ENCODE measurements around the gene TMEM126B.
"Not testable (repeated sequence)": the region's sequence is repeated elsewhere in the genome, so short reads cannot be mapped to it uniquely, and the experiment has no call there.

TMEM126B gene

GRCh38 chr11:85609286-85609685 lies 19.1 kb upstream of the TMEM126B start:
- H3K36me3 ChIP-seq (ENCODE audit: insufficient read depth, low read length); H3K9ac ChIP-seq (ENCODE audit: low read length); H3K9me3 ChIP-seq (ENCODE audit: low read length); H3K27ac ChIP-seq (ENCODE audit: low read depth, low read length); H3K27me3 ChIP-seq (ENCODE audit: control insufficient read depth in 1 of 2, insufficient read depth in 2 of 2, low read length in 2 of 2); H3K4me3 ChIP-seq (ENCODE audit: low read depth in 1 of 2, low read length in 2 of 2); H3K4me1 ChIP-seq (ENCODE audit: insufficient read depth, low read length): not testable (repeated sequence)

GRCh38 chr11:85611643-85612042 lies 16.8 kb upstream of the TMEM126B start:
- not testable (repeated sequence) for H3K4me1 ChIP-seq (ENCODE audit: insufficient read depth, low read length); H3K27me3 ChIP-seq (ENCODE audit: control insufficient read depth in 1 of 2, insufficient read depth in 2 of 2, low read length in 2 of 2); H3K9ac ChIP-seq (ENCODE audit: low read length); H3K27ac ChIP-seq (ENCODE audit: low read depth, low read length); H3K36me3 ChIP-seq (ENCODE audit: insufficient read depth, low read length); H3K9me3 ChIP-seq (ENCODE audit: low read length); H3K4me3 ChIP-seq (ENCODE audit: low read depth in 1 of 2, low read length in 2 of 2)

GRCh38 chr11:85619499-85619898 lies 8.9 kb upstream of the TMEM126B start:
- Histone ChIP-seq H3K36me3 (ENCODE audit: insufficient read depth, low read length) (no peaks in the 10 kb centered on the region), H3K9me3 (ENCODE audit: low read length) (no peaks in the 10 kb centered on the region), H3K4me1 (ENCODE audit: insufficient read depth, low read length) (no peaks in the 10 kb centered on the region), H3K4me3 (ENCODE audit: low read depth in 1 of 2, low read length in 2 of 2) (no peak overlapping the region), H3K9ac (ENCODE audit: low read length) (no peak overlapping the region), H3K27ac (ENCODE audit: low read depth, low read length) (no peak overlapping the region), H3K27me3 (ENCODE audit: control insufficient read depth in 1 of 2, insufficient read depth in 2 of 2, low read length in 2 of 2) (no peaks in the 10 kb centered on the region)

GRCh38 chr11:85620256-85620655 lies 8.1 kb upstream of the TMEM126B start:
- peaks cover under 1% of the 10 kb centered on the region for H3K4me1 ChIP-seq (ENCODE audit: insufficient read depth, low read length)
- no peaks in the 10 kb centered on the region for H3K27me3 ChIP-seq (ENCODE audit: control insufficient read depth in 1 of 2, insufficient read depth in 2 of 2, low read length in 2 of 2)
- no peak overlapping the region for H3K4me3 ChIP-seq (ENCODE audit: low read depth in 1 of 2, low read length in 2 of 2)
- H3K9ac ChIP-seq (ENCODE audit: low read length) = no peak overlapping the region
- H3K9me3 ChIP-seq (ENCODE audit: low read length) = no peaks in the 10 kb centered on the region
- H3K27ac ChIP-seq (ENCODE audit: low read depth, low read length) = no peak overlapping the region
- no peaks in the 10 kb centered on the region for H3K36me3 ChIP-seq (ENCODE audit: insufficient read depth, low read length)

- Histone ChIP-seq H3K36me3 (ENCODE audit: insufficient read depth, low read length) (no peaks in the 10 kb centered on the region), H3K4me1 (ENCODE audit: insufficient read depth, low read length) (peaks cover 20% of the 10 kb centered on the region), H3K9ac (ENCODE audit: low read length) (peak overlapping the region; percentile 40), H3K4me3 (ENCODE audit: low read depth in 1 of 2, low read length in 2 of 2) (peak overlapping the region; percentile 75 to 94), H3K27ac (ENCODE audit: low read depth, low read length) (peak overlapping the region; percentile 99), H3K27me3 (ENCODE audit: control insufficient read depth in 1 of 2, insufficient read depth in 2 of 2, low read length in 2 of 2) (no peaks in the 10 kb centered on the region), H3K9me3 (ENCODE audit: low read length) (no peaks in the 10 kb centered on the region)
These were observed 1.9 kb upstream of the TMEM126B start for GRCh38 chr11:85626496-85626895.

GRCh38 chr11:85627332-85627997 lies 928 bp upstream of the TMEM126B start, which contains the start of gene DLG2:
Gene DLG2 (minus strand): TSS chr11:85627344.
- Histone ChIP-seq H3K9me3 (ENCODE audit: low read length) (no peaks in the 10 kb centered on the region), H3K27me3 (ENCODE audit: control insufficient read depth in 1 of 2, insufficient read depth in 2 of 2, low read length in 2 of 2) (no peaks in the 10 kb centered on the region), H3K36me3 (ENCODE audit: insufficient read depth, low read length) (no peaks in the 10 kb centered on the region), H3K4me3 (ENCODE audit: low read depth in 1 of 2, low read length in 2 of 2) (peak within 1 kb of the TSS; percentile 75 to 94), H3K9ac (ENCODE audit: low read length) (peak within 1 kb of the TSS; percentile 40), H3K4me1 (ENCODE audit: insufficient read depth, low read length) (peaks cover 20% of the 10 kb centered on the region), H3K27ac (ENCODE audit: low read depth, low read length) (peak within 1 kb of the TSS; percentile 99)

GRCh38 chr11:85628771-85629341 lies 463 bp downstream of the TMEM126B start:
- no peaks in the 10 kb centered on the region for H3K36me3 ChIP-seq (ENCODE audit: insufficient read depth, low read length)
- peak overlapping the region; percentile 49 for H3K9ac ChIP-seq (ENCODE audit: low read length)
- H3K27me3 ChIP-seq (ENCODE audit: control insufficient read depth in 1 of 2, insufficient read depth in 2 of 2, low read length in 2 of 2) = no peaks in the 10 kb centered on the region
- H3K4me3 ChIP-seq (ENCODE audit: low read depth in 1 of 2, low read length in 2 of 2) = peak overlapping the region; percentile 75 to 94
- H3K9me3 ChIP-seq (ENCODE audit: low read length) = no peaks in the 10 kb centered on the region
- H3K27ac ChIP-seq (ENCODE audit: low read depth, low read length) = peak overlapping the region; percentile 99
- H3K4me1 ChIP-seq (ENCODE audit: insufficient read depth, low read length) = peaks cover 20% of the 10 kb centered on the region

GRCh38 chr11:85634747-85635146 lies 6.4 kb downstream of the TMEM126B start:
- Histone ChIP-seq H3K9ac (ENCODE audit: low read length) (no peak overlapping the region), H3K4me1 (ENCODE audit: insufficient read depth, low read length) (peaks cover 6% of the 10 kb centered on the region), H3K4me3 (ENCODE audit: low read depth in 1 of 2, low read length in 2 of 2) (no peak overlapping the region), H3K36me3 (ENCODE audit: insufficient read depth, low read length) (peaks cover 31% of the 10 kb centered on the region), H3K27me3 (ENCODE audit: control insufficient read depth in 1 of 2, insufficient read depth in 2 of 2, low read length in 2 of 2) (no peaks in the 10 kb centered on the region), H3K27ac (ENCODE audit: low read depth, low read length) (no peak overlapping the region), H3K9me3 (ENCODE audit: low read length) (no peaks in the 10 kb centered on the region)

- Histone ChIP-seq H3K36me3 (ENCODE audit: insufficient read depth, low read length) (no peaks in the 10 kb centered on the region), H3K9ac (ENCODE audit: low read length) (no peak overlapping the region), H3K4me1 (ENCODE audit: insufficient read depth, low read length) (peaks cover 9% of the 10 kb centered on the region), H3K9me3 (ENCODE audit: low read length) (no peaks in the 10 kb centered on the region), H3K4me3 (ENCODE audit: low read depth in 1 of 2, low read length in 2 of 2) (no peak overlapping the region), H3K27ac (ENCODE audit: low read depth, low read length) (no peak overlapping the region), H3K27me3 (ENCODE audit: control insufficient read depth in 1 of 2, insufficient read depth in 2 of 2, low read length in 2 of 2) (no peaks in the 10 kb centered on the region)
These were observed 14.8 kb downstream of the TMEM126B start for GRCh38 chr11:85643191-85643614.

- Histone ChIP-seq H3K36me3 (ENCODE audit: insufficient read depth, low read length) (peaks cover 7% of the 10 kb centered on the region), H3K4me1 (ENCODE audit: insufficient read depth, low read length) (peaks cover 21% of the 10 kb centered on the region), H3K27ac (ENCODE audit: low read depth, low read length) (peak overlapping the region; percentile 54), H3K9me3 (ENCODE audit: low read length) (no peaks in the 10 kb centered on the region), H3K4me3 (ENCODE audit: low read depth in 1 of 2, low read length in 2 of 2) (peak overlapping the region; percentile 71 to 83), H3K9ac (ENCODE audit: low read length) (peak overlapping the region; percentile 76), H3K27me3 (ENCODE audit: control insufficient read depth in 1 of 2, insufficient read depth in 2 of 2, low read length in 2 of 2) (no peaks in the 10 kb centered on the region)
These were observed 18.7 kb downstream of the TMEM126B start for GRCh38 chr11:85647078-85647477.

- peak within 1 kb of the TSS; percentile 76 for H3K9ac ChIP-seq (ENCODE audit: low read length)
- peak within 1 kb of the TSS; percentile 54 for H3K27ac ChIP-seq (ENCODE audit: low read depth, low read length)
- H3K9me3 ChIP-seq (ENCODE audit: low read length) = no peaks in the 10 kb centered on the region
These were observed 19.4 kb downstream of the TMEM126B start, which contains the start of gene TMEM126A for GRCh38 chr11:85647604-85648299. Gene TMEM126A (plus strand): TSS chr11:85647967. CDS start chr11:85650256, 2,289 bp downstream.

More at GRCh38 chr11:85647604-85648299, 19.4 kb downstream of the TMEM126B start, which contains the start of gene TMEM126A:
- peak within 1 kb of the TSS; percentile 71 to 83 for H3K4me3 ChIP-seq (ENCODE audit: low read depth in 1 of 2, low read length in 2 of 2)
- H3K36me3 ChIP-seq (ENCODE audit: insufficient read depth, low read length) = peaks cover 7% of the 10 kb centered on the region
- H3K27me3 ChIP-seq (ENCODE audit: control insufficient read depth in 1 of 2, insufficient read depth in 2 of 2, low read length in 2 of 2) = no peaks in the 10 kb centered on the region
- H3K4me1 ChIP-seq (ENCODE audit: insufficient read depth, low read length) = peaks cover 21% of the 10 kb centered on the region
